GM12891 (cell line): ENCODE measurements around the gene ZAP70.

Experiments used
- POLR2A ChIP-seq: IDR thresholded peaks from 2 replicates; pipeline ENCODE4 v1.6.1; 2011; ENCODE audit warnings: low read depth, low read length, control low read depth
- TAF1 ChIP-seq: IDR thresholded peaks from 2 replicates; pipeline ENCODE4 v1.6.1; 2011; ENCODE audit warnings: low read depth, low read length, control low read depth

- TF ChIP-seq POLR2A (no peak), TAF1 (no peak)
Observed at GRCh38 chr2:97759727-97760407, 46.5 kb downstream of the ZAP70 start.
